ENCODE data around the gene DGKG. TPM values are rescaled to one million over a fixed set of nuclear protein-coding genes. Genes with fewer than 3 reads are reported as not detected.

The DGKG gene
- total RNA-seq, 4 donors from 2014 or later, result 1.1 to 9.5 (median 1.7) TPM

DNA sequence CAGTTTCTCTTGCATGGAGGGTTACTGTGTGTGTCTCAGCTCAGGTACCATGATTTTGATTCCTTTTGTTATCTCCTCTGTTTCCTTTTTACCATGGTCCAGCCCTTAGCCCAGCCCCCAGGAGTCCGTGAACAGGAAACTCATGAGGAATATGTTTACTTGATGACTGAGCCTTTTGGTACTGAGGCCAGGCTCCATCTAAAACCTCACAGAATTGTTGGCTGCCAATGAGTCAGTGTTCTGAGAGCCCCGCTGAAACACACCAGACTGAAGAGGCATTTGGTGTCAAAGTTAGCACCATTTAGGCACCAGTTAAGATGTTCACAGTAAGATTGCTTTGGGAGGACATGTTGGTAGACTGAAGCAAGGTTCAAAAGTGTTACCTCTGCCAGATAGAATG, 80.9 kb downstream of the DGKG start:
- no peak for TF ChIP-seq POLR2A (IDR thresholded peaks at IDR 0.05)
- no peak for TF ChIP-seq CTCF (IDR thresholded peaks at IDR 0.05)
- 37 to 71% methylated on average over 2 of the region's 2 CpGs for WGBS, 2 donors
- no peak overlapping the region for H3K4me3 ChIP-seq (ENCODE audit: low read depth, poor library complexity, severe bottlenecking)
- intact Hi-C loops (cut with DNase I; ENCODE audit: low total_unique reads), result no loop called here
- peak in 1 of 2 donors; percentile 69 for DNase-seq (ENCODE audit: low spot score in 2 of 2)

- WGBS, 2 donors, result 73 to 75% methylated on average over 3 of the region's 3 CpGs
- intact Hi-C loops (cut with DNase I; ENCODE audit: low total_unique reads), result no loop called here
- no peak overlapping the region for H3K4me3 ChIP-seq (ENCODE audit: low read depth, poor library complexity, severe bottlenecking)
- no peak for DNase-seq (ENCODE audit: low spot score in 2 of 2)
- TF ChIP-seq POLR2A (IDR thresholded peaks at IDR 0.05) (no peak), CTCF (IDR thresholded peaks at IDR 0.05) (no peak)
Measured at GRCh38 chr3:186280737-186281136, 81.3 kb downstream of the DGKG start.

DNA sequence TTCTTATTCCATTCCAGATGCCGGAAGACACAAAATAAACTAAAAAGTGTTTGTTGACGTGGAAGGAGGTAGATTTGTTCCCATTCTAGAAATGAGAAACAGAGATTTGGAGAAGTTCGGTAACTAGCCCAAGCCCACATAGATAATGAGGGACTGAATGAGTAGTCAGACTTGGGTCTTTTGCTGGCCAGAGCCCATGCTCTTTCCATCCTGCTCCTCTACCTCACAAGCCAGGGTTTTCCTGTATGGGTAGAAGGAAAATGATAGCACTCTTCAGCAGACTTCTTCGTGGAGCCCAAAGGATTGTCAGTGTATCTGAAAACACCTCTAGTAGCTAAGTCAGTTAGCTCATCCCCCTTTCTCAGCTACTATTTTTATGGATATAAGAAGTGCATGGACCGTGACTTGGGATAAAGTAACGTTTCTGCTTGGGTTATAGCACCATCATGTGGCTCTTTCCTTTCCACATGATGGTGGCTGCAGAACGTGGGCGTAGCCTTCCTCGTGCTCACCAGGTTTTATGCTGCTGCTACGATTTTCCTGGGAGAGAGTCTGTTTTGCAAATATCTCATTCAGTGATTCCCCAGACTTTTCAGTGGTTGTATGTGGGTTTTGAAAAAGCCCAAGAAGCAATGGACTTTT, 84.6 kb downstream of the DGKG start:
- 38 to 41% methylated on average over 10 of the region's 10 CpGs for WGBS, 2 donors
- H3K4me3 ChIP-seq (ENCODE audit: low read depth, poor library complexity, severe bottlenecking), result no peak overlapping the region
- TF ChIP-seq POLR2A (IDR thresholded peaks at IDR 0.05) (no peak), CTCF (IDR thresholded peaks at IDR 0.05) (no peak)
- peak; percentile 30 to 36 for DNase-seq (ENCODE audit: low spot score in 2 of 2)
- intact Hi-C loops (cut with DNase I; ENCODE audit: low total_unique reads), result loop anchor here (5.0 kb wide), 1 partner anchor 295 kb away; no protein-coding TSS in a partner anchor

DNA sequence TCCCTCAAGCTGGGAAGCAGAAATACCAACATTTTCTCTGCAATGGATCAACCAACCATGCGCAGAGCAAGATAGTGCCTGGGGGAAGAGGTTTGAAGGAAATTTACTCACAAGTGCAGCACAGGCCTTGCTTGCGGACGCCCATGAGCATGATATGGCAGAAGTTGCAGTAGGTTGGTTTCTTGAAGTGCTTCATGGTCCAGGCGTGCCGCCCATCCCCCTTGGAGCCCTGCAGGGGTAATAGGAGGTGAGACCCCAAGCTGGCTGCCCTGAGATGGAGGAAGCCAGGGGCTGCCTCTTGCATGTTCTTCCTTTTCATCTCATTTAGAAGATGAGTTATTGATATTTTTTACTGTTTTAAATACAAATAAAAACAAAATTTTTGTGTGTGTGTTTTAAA, 86.6 kb downstream of the DGKG start:
- no peak for TF ChIP-seq CTCF (IDR thresholded peaks at IDR 0.05)
- no peak for TF ChIP-seq POLR2A (IDR thresholded peaks at IDR 0.05)
- DNase-seq (ENCODE audit: low spot score in 2 of 2), result peak in 1 of 2 donors; percentile 67
- H3K4me3 ChIP-seq (ENCODE audit: low read depth, poor library complexity, severe bottlenecking), result no peak overlapping the region
- intact Hi-C loops (cut with DNase I; ENCODE audit: low total_unique reads), result loop anchor here (5.0 kb wide), 1 partner anchor 293 kb away; no protein-coding TSS in a partner anchor
- 89 to 92% methylated on average over 5 of the region's 5 CpGs for WGBS, 2 donors

DNA sequence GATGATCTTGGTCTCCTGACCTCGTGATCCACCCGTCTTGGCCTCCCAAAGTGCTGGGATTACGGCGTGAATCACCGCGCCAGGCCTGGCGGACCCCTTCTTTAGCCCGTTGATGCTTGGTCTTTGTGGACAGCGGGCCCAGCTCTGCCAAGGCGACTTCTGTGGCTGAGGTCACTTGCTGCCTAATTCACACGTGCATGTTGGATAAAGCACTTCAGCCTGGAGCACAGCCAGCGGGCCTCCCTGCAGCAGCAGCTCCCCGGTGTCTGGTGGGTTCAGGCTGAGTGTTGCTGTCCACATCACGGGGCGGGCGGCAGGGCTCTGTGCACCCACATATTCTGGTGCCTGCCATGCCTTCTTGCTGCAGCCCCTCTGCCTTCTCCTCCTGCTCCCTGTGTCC, 88.4 kb downstream of the DGKG start:
- WGBS, 2 donors, result 88% methylated on average over 16 of the region's 16 CpGs
- TF ChIP-seq CTCF (IDR thresholded peaks at IDR 0.05) (no peak), POLR2A (IDR thresholded peaks at IDR 0.05) (no peak)
- peak in 1 of 2 donors; percentile 73 for DNase-seq (ENCODE audit: low spot score in 2 of 2)
- no peak overlapping the region for H3K4me3 ChIP-seq (ENCODE audit: low read depth, poor library complexity, severe bottlenecking)
- intact Hi-C loops (cut with DNase I; ENCODE audit: low total_unique reads), result no loop called here

- TF ChIP-seq CTCF (IDR thresholded peaks at IDR 0.05) (no peak), POLR2A (IDR thresholded peaks at IDR 0.05) (no peak)
- DNase-seq (ENCODE audit: low spot score in 2 of 2), result peak in 1 of 2 donors; percentile 53
- 87 to 97% methylated on average over 7 of the region's 7 CpGs for WGBS, 2 donors
- intact Hi-C loops (cut with DNase I; ENCODE audit: low total_unique reads), result no loop called here
- H3K4me3 ChIP-seq (ENCODE audit: low read depth, poor library complexity, severe bottlenecking), result no peak overlapping the region
Measured at GRCh38 chr3:186270701-186271100, 91.3 kb downstream of the DGKG start.

All from lower leg skin (tissue), 4 donors.